ENCODE results near the gene EHMT1. TPM values are rescaled to one million over a fixed set of nuclear protein-coding genes. Genes with fewer than 3 reads are reported as not detected.
"Not testable (repeated sequence)": the region's sequence is repeated elsewhere in the genome, so short reads cannot be mapped to it uniquely, and the experiment has no call there.

The EHMT1 gene
- total RNA-seq, 4 donors from 2014 or later: 71.6 to 78.2 (median 74.2) TPM

- no peaks in the 10 kb centered on the region for H3K27me3 ChIP-seq
- no peak overlapping the region for H3K4me3 ChIP-seq
- no peaks in the 10 kb centered on the region for H3K4me1 ChIP-seq
- no peaks in the 10 kb centered on the region for H3K9me3 ChIP-seq
- intact Hi-C loops (cut with DNase I): no loop called here
- H3K36me3 ChIP-seq: peaks cover 60 to 89% (median 83%) of the 10 kb centered on the region in 4 donors
- WGBS: 97% methylated on average over 8 of the region's 11 CpGs
- TF ChIP-seq CTCF (IDR thresholded peaks at IDR 0.05) (no peak), POLR2A (IDR thresholded peaks at IDR 0.05; ENCODE audit: low read depth) (no peak), POLR2AphosphoS5 (IDR thresholded peaks at IDR 0.05) (no peak), EP300 (IDR thresholded peaks at IDR 0.05) (no peak)
- no peak overlapping the region for H3K27ac ChIP-seq (replicated peaks in 1 of 4)
- no peak for DNase-seq (ENCODE audit: extremely low spot score)
Observed at GRCh38 chr9:137778336-137778735, 159.5 kb downstream of the EHMT1 start.

- Histone ChIP-seq H3K27ac (replicated peaks in 1 of 4) (no peak overlapping the region), H3K4me3 (no peak overlapping the region), H3K9me3 (no peaks in the 10 kb centered on the region), H3K4me1 (no peaks in the 10 kb centered on the region), H3K36me3 (peaks cover 60 to 89% (median 85%) of the 10 kb centered on the region in 4 donors), H3K27me3 (no peaks in the 10 kb centered on the region)
- TF ChIP-seq POLR2A (IDR thresholded peaks at IDR 0.05; ENCODE audit: low read depth) (no peak), POLR2AphosphoS5 (IDR thresholded peaks at IDR 0.05) (no peak), CTCF (IDR thresholded peaks at IDR 0.05) (no peak), EP300 (IDR thresholded peaks at IDR 0.05) (no peak)
- DNase-seq (ENCODE audit: extremely low spot score): no peak
- intact Hi-C loops (cut with DNase I): no loop called here
- WGBS: 81% methylated on average over 8 of the region's 10 CpGs
Observed at GRCh38 chr9:137778914-137779313, 160.1 kb downstream of the EHMT1 start.

GRCh38 chr9:137780031-137780430 lies 161.2 kb downstream of the EHMT1 start:
- H3K36me3 ChIP-seq: peaks cover 61 to 89% (median 88%) of the 10 kb centered on the region in 4 donors
- H3K9me3 ChIP-seq; H3K27ac ChIP-seq (replicated peaks in 1 of 4); H3K27me3 ChIP-seq; intact Hi-C loops (cut with DNase I); DNase-seq (ENCODE audit: extremely low spot score); H3K4me3 ChIP-seq; H3K4me1 ChIP-seq: not testable (repeated sequence)
- WGBS: 96% methylated on average over 19 of the region's 19 CpGs

- TF ChIP-seq CTCF (IDR thresholded peaks at IDR 0.05): no peak
- TF ChIP-seq EP300 (IDR thresholded peaks at IDR 0.05): no peak
- no peak for TF ChIP-seq POLR2AphosphoS5 (IDR thresholded peaks at IDR 0.05)
- TF ChIP-seq POLR2A (IDR thresholded peaks at IDR 0.05; ENCODE audit: low read depth): no peak
- Histone ChIP-seq H3K36me3 (peaks cover 45 to 89% (median 87%) of the 10 kb centered on the region in 4 donors), H3K9me3 (no peaks in the 10 kb centered on the region), H3K4me1 (no peaks in the 10 kb centered on the region), H3K27ac (replicated peaks in 1 of 4) (no peak overlapping the region), H3K4me3 (no peak overlapping the region), H3K27me3 (no peaks in the 10 kb centered on the region)
- 96% methylated on average over 26 of the region's 29 CpGs for WGBS
- intact Hi-C loops (cut with DNase I): no loop called here
- no peak for DNase-seq (ENCODE audit: extremely low spot score)
Observed at GRCh38 chr9:137781906-137782585, 163.2 kb downstream of the EHMT1 start.

GRCh38 chr9:137783521-137783920 lies 164.7 kb downstream of the EHMT1 start:
- H3K9me3 ChIP-seq: no peaks in the 10 kb centered on the region
- no peaks in the 10 kb centered on the region for H3K4me1 ChIP-seq
- intact Hi-C loops (cut with DNase I): no loop called here
- TF ChIP-seq EP300 (IDR thresholded peaks at IDR 0.05) (no peak), CTCF (IDR thresholded peaks at IDR 0.05) (no peak), POLR2AphosphoS5 (IDR thresholded peaks at IDR 0.05) (no peak), POLR2A (IDR thresholded peaks at IDR 0.05; ENCODE audit: low read depth) (no peak)
- peaks cover 37 to 89% (median 85%) of the 10 kb centered on the region in 4 donors for H3K36me3 ChIP-seq
- H3K4me3 ChIP-seq: no peak overlapping the region
- no peak overlapping the region for H3K27ac ChIP-seq (replicated peaks in 1 of 4)
- DNase-seq (ENCODE audit: extremely low spot score): no peak
- H3K27me3 ChIP-seq: no peaks in the 10 kb centered on the region
- 87% methylated on average over 12 of the region's 12 CpGs for WGBS

Measured in esophagus muscularis mucosa (tissue), 4 donors.